HG02642 (cell line): ENCODE results near the gene ANKRD52.

ENCODE experiments used
- ATAC-seq: cut with Tn5 transposase; IDR thresholded peaks from one replicate; pipeline ENCODE4 v1.9.1; 2021; ENCODE audit warnings: mild to moderate bottlenecking; ENCODE audit not compliant: unreplicated experiment, poor library complexity

The ANKRD52 gene

DNA sequence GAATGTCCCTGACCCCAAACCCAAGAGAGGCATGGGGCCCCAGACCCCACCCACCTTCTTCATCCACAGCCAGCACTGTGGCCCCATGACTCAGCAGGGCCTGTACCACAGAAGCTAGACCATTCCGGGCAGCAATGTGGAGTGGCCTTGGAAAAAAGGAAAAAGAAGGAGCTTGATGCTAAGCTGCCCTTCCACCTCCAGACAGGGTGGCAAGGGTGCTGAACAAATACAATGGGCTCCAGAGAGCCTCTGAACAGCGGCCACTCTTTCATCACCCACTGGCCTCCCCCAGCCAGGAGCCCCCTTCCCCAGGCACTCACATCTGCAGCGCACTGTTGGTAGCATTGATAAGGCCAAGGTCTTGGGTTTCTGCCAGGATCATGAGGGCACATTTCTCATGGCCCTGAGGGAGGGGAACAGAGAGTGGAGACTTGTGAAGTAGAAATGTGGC is 14.4 kb downstream of the ANKRD52 start:
- no peak for ATAC-seq

DNA sequence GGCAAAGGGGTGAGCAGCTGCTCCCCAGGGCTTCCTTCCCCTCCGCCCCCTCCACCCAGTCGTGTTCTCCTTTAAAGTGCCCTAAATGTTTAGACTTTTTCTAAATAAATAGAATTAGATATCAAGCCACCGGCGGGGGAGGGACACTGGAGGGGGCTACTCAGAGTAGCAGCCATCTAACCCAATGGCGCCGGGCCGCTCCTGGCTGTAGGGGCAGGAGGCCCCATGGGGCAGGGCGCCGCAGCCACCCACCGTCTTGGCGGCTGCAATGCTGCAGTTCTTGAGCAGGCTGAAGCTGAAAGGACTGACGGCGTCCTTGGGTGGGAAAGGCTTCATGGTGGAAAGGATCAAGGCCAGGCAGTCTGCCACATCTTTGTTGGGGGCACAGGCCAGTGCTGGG is 15.2 kb downstream of the ANKRD52 start:
- no peak for ATAC-seq

DNA sequence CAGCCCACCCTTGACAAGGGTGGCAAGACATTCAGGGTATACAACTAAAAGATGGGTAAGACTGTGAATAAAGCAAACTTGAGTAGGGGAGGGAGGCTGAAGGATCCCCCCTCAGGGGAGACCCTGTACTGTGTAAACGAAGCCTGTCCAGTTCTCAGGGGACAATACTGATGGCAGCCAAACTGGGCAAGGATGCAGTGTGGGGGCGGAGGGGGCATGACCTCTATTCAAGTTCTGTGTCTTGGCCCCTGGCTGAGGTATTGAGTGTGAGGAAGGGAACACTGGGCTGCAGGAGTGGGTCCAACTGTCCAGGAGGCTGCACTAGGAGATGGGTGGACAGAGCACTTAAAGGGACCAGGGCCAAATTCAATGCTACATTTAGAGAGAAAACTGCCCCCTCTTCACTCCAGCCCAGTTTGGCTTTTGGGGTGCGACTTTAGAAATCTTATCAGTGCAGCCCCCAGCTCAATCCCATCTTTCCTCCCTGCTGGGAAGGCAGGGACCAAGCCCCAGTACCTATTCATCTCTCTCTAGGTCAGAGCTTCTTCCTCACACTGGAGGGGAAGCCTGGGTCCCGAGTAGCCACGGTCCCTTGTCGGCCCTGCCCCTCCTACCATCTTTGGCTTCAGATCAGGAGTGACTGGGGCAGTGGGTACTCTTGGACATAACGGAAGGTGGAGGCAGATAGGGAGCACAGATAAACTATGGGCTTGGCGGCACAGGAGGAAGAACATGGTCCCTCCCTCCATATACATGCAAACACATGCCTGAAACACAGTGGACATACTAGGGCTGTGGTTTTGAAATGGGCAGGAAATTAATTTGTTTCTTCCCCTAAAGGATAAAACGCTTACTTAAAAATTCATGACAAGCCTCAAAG is 16.5 kb downstream of the ANKRD52 start:
- ATAC-seq: no peak

DNA sequence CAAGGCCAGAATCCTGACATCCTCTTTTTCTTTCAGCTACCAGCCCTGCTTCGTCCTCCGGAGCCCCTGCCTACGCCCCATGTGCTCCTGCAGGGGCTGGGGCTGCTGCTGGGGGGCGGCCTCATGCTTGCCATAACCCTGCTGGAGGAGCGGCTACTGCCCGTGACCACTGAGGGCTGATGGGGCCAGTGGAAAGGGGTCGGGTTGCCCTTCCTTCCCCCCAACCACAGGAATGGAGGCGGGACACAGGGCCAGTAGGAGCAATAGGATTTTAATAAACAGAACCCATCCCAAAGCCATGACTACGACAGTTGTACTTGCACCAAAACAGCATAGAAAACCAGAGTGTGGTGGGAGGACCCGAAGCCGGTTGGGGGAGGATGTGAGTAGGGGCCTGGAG is 20.6 kb downstream of the ANKRD52 start:
- ATAC-seq: no peak

DNA sequence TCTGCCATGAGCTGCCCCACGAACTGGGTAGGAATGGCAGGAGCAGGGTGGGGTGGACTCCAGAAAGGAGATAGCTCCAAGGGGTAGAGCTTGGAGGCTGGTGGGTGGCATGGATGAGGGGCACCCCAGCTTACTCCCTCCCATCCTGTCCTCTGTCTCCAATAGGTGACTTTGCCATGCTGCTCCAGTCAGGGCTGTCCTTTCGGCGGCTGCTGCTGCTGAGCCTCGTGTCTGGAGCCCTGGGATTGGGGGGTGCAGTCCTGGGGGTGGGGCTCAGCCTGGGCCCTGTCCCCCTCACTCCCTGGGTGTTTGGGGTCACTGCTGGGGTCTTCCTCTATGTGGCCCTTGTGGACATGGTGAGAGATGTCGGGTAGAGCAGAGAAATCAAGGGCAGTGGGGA is 21.2 kb downstream of the ANKRD52 start:
- no peak for ATAC-seq

DNA sequence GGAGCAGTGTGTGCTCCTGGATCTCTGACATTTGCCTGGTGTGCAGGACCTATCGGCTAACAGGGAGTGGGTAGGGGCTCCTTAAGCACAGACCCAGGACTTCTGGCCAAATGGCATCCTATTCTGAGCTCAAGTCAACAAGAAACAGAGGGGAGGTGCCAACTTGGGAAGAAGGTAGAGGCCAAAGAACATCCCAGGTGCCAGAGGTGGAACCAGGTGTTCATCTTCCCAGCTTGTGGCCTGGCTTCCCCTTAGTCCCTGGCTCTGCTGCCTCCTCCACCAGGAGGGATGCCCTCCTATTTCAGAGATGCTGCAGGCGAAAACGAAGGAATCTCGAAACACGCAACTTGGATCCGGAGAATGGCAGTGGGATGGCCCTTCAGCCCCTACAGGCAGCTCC is 22.1 kb downstream of the ANKRD52 start:
- no peak for ATAC-seq

DNA sequence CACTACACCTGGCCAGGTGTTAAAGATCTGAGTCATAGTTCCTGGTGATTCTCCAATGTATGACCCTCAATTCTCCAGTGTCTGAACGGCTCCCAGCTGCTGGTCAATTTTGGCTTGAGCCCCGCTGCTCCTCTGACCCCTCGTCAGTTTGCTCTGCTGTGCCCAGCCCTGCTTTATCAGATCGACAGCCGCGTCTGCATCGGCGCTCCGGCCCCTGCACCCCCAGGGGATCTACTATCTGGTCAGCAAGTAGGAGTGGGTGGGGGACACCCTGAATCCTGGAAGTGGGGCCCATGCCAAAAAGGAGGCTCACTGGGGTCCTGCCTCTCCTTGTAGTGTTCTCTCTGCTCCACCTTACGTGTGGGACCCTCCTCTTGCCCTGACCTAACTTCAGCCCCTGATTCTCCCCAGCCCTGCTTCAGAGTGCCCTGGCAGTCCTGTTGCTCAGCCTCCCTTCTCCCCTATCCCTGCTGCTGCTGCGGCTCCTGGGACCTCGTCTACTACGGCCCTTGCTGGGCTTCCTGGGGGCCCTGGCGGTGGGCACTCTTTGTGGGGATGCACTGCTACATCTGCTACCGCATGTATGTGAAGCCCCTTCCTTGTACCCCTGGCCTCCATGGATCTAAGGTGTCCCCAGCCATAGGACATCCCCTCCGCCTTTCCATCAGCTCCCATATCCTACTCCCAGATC is 23.3 kb downstream of the ANKRD52 start:
- no peak for ATAC-seq

DNA sequence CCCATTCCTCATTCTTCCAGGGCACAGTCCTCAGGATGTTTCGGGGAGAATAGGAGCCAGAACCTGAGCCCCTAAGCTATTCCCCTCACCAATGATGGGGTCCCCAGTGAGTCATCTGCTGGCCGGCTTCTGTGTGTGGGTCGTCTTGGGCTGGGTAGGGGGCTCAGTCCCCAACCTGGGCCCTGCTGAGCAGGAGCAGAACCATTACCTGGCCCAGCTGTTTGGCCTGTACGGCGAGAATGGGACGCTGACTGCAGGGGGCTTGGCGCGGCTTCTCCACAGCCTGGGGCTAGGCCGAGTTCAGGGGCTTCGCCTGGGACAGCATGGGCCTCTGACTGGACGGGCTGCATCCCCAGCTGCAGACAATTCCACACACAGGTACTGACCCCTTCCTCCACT is 27.0 kb downstream of the ANKRD52 start:
- no peak for ATAC-seq

DNA sequence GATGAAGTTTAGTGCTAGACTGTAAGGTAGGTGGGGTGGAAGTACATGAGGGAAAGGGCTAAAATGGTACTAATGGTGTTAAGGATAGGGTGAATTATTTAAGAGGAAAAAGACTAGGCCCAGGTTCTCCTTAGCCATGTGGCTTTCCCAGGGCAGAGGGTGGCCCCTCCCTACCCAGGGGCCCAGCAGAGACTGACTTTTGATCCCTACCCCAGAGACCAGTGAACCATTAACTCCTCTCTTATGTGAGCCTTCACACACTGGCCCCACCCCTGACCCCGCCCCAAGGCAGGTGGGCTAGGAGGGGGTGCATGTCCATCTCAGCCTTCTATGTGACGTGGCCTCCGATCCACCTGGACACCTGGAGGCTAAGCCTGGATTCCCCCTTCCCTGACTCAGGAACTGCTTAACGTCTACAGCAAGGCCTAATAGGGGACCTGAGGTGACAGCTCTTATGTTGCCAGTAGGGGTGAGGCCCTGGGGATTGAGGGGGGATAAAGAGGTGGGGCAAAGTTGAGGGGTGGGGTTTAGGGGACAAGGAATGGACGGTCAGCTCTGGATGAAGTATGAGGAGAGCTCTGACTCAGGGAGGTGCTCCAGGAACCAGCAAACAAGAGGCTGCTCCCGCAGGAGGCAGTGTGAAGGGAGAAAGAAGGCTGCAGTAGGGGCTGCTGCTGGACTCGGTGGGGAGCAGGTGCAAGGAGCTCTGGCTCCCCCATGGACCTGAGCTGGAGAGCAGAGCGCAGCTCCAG is 27.6 kb downstream of the ANKRD52 start:
- no peak for ATAC-seq

DNA sequence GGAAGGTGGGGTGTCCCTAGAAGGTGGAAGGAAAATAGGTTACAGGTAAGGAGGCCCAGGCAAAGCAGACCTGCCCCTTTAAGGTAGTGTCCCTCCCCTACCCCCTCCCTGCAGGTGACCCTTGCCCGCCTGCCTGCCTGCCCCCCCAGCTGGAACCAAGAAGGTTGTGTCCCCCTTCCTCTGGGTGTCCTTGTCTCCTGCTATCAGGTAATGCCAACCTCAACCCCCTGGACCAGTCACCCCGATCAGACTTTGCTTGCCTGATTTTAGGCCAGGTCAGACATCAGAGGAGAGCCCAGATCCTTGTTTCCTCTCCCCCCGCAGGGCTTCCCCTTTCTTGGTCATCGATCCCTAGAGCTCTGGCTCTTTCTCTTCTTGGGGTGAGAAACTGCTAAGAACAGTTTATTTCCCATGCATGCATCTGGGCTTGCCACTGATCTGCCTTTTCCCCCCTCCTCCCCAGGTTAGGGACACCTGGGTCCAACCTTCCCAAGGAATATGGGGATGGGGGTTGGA is 28.2 kb downstream of the ANKRD52 start, which contains the start of gene SLC39A5:
SLC39A5 (plus strand) TSS at position 136 of the 516 bp plus-strand sequence. CDS start 1,224 bp downstream, outside the sequence.
- no peak for ATAC-seq

DNA sequence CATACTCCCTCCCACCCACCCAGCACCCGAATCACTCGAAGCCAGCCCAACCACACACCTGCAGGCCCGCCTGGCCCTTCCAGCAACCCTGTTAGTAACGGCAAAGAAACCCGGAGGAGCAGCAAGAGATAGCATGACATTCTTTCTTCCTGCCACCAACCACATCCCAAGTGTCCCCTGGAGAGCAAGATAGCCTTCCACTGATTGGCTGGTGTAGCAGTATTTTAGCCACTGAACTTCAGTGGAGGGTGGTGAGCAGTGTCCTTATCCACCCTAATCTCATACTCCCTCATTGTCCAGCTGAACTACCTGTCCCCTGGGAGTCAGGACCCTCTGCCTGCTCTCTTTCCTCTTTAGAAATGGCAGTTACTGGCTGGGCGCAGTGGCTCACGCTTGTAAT is 29.1 kb downstream of the ANKRD52 start:
- no peak for ATAC-seq

DNA sequence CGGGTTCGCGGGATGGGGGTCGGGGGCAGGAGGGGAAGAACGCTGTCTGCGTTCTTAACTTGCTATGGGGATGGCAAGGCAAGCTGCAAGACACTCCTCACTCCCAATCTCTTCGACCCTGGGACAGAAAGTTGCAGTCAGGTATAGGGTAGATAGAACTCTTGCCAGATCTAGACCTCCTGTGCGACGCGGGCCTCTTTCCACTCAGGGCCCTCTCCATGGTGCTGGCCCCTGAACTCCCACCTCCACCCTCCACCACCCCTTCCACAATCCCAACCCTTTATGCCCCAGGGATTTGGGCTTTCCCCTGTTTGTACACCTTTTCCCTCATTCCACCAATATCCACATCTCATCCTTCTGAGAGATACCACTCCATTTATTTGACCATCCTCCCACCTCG is 33.2 kb downstream of the ANKRD52 start:
- no peak for ATAC-seq

DNA sequence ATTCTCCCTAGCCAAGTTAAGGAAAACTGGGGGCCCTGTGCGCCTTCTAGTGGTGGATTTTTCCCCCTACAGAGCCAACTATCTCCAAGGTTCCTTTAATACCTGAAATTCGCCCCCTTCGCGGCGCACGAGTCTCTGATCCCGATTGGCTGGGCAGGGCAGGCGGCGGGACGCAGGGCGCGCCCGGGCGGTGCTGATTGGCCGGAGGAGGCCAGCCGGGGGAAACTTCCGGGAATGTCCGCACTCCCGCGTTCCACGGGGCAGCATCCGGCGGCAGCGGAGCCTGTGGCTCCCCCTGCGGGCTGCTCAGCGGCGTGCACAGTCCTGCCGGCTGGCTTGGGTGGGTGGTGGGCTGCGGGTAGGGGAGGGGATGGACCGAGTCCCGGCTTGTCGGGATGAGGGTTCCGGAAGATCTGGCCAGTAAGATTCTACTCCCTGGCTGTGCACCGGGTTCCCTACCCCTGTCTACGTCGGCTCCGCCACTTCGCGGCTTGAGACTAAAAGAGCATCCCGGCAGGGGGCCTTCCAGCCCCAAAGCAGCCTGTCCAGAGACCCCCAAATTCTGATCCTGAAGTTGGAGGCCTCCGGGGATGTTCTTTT is 34.0 kb downstream of the ANKRD52 start, which contains the start of gene NABP2:
NABP2 (plus strand) TSS at position 241 of the 600 bp plus-strand sequence. CDS start 515 bp downstream, outside the sequence.
- peak; percentile 81 for ATAC-seq

DNA sequence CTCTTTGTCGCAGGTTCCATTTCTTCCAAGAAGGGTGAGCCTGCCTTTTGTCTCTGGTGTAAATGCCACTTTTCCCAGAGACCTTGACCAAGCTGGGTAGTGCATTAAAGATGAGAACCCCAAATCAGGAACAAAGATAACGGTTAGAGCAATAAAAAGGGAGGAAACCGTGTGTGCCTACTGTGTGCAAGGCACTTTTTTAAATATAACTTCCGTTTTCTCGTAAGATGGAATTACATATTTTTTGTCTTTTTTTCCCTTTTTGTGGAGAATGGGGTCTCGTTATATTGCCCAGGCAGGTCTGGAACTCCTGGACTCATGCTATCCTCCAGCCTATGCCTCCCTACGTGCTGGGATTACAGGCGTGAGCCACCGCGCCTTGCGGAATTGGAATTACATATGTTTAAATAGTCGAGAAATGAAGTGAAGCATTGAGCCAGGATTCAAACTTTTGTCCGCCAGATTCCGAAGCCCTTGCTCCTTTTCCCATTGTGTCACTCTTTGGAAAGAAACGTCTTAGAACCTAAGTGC is 34.5 kb downstream of the ANKRD52 start:
- no peak for ATAC-seq

DNA sequence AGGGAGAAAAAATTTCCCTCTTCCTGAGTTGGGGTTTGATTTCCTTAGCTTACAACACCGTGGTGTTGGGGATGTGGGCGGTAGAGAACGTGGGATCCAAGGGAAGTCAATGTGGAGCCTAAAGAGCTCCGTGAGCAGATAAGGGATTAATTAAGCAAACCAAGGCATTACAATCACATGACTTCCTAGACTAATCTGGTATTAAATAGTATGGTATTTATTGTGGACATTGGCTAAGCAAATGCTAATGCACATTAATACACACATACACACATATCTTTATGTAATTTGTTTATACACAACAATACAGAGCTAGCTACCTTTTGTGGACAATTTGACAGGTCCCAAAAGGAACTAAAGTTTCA is 35.7 kb downstream of the ANKRD52 start:
- no peak for ATAC-seq

DNA sequence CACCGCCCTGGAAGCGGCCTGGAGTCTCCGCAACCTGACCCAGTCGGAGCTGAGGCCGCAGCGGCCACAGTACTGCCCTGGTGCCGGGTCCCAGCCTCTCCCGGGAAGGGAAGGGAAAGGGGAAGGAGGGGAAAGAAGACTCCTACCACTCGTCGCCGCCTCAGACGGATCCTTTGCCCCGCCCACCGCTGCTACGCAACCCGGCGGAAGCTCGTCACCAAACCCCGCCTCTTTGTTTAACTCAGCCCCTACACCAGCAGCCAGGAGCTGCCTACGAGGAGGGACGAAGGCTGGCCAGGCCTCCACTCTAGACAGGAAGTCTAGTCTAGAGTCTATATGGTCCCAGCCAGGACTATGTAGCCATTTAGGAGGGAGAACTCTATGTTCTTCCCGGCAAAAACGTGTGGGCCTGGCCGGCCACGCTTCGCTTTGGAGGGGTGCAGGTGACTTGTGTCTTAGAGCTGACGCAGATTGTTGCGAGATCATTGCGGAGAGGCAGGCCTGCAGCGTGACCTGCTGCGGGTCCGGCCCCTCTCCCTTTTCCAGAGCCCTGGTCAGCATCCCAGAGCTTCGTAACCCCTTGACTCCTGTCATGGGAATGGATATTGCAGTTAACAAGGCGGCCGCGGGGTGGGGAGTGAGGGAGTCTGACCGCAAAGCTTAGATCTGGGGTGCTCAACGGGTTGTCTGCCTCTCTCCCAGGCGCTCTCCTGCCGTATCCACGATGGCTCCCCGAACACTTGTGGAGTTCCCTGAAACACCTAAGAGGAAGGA is 36.2 kb downstream of the ANKRD52 start, which contains the start of gene RNF41:
RNF41 (minus strand) TSS at position 166 of the 774 bp plus-strand sequence. CDS start 7,875 bp downstream, outside the sequence.
- peak; percentile 75 for ATAC-seq

DNA sequence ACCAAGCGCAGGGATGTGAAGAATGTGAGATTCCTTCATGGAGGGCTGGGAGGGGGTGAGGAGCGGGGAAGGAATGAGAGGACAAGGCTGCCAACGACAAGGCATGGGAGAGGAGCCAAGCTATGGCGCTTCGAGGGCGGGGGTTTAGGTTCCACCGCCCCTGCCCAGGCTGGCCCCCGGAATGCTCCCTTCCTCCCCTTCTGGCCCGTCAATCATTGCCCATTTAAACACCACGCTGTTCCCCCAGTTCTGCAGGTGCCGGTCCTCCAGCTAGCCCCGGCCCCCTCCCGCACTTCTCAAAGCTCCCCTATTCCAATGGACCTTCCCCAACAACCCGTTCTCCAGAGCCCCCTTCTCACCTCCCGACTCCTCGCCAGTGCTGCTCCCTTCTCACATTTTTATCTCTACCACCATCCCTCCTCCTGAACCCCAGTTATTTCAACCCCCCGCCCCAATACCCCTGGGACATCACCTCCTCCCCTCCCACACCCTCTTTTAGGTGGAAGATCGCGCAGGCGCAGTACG is 36.9 kb downstream of the ANKRD52 start:
- ATAC-seq: peak; percentile 28

DNA sequence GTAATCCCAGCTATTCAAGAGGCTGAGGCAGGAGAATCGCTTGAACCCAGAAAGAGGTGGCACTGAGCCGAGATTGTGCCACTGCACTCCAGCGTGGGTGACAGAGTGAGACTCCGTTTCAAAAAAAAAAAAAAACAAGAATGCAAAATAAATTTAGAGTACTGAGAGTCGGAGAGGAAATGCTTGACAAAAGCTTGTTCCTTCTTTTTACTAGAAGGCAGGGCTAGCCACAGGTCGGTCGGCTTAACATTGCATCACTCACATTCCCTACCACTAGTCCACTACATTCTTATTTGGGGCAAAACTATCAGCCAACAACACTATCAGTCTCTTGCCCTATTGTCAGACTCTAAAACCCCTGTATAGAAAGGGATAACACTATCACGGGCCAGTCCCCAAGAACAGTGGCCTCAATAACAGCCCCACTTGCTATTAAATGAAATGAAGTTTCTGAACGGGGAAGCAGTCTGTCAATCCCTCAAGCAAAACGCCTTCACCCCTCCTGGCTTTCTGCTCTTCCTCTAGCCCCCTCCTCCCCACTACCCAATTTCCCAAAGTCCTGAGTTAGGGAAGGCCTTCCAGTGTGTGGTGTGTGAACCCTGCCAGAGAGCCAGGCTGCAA is 37.5 kb downstream of the ANKRD52 start:
- ATAC-seq: no peak
